H1 (cell line): Measurements from ENCODE around the gene LCN12. TPM values are rescaled to one million over a fixed set of nuclear protein-coding genes. Genes with fewer than 3 reads are reported as not detected.

Experiments
- CTCF ChIA-PET: fragments of 300-600 bp; sonication (Branson Sonifier 250); formaldehyde crosslinking; loops from one replicate; lab custom pipeline; 2021; ENCODE audit not compliant: partially characterized antibody; lab: Charles Lee
- POLR2A ChIA-PET: fragments of 300-600 bp; sonication (Branson Sonifier 250); formaldehyde crosslinking; loops from one replicate; lab custom pipeline; 2021; ENCODE audit warnings: inconsistent platforms; ENCODE audit not compliant: partially characterized antibody; lab: Charles Lee
- DNase-seq, 2 experiments: peaks; one replicate each; pipeline versions ENCODE4 v3.0.0 to v3.0.0-alpha.2; 2010 to 2022; ENCODE audit warnings: low spot score in 2 of 2, low read depth in 1 of 2, mixed read lengths in 1 of 2
- FAIRE-seq: peaks from 2 replicates; lab custom pipeline; 2011; peaks lifted over from hg19 to GRCh38; lab: Jason Lieb, UNC
- H2AFZ ChIP-seq: 2 replicates; pipeline ENCODE4 v1.8.1; 2012; ENCODE audit warnings: low read length, inconsistent platforms
- H2AK5ac ChIP-seq: 2 replicates; pipeline ENCODE4 v1.6.1; 2013; ENCODE audit warnings: low read depth, low read length
- H2BK120ac ChIP-seq: replicated peaks from 2 replicates; pipeline ENCODE3; 2013; ENCODE audit warnings: low read depth, low read length, inconsistent platforms
- H2BK12ac ChIP-seq: 2 replicates; pipeline ENCODE4 v1.6.1; 2013; ENCODE audit warnings: low read depth, low read length
- H2BK15ac ChIP-seq: 2 replicates; pipeline ENCODE4 v1.6.1; 2013; ENCODE audit warnings: low read length
- H2BK20ac ChIP-seq: 2 replicates; pipeline ENCODE4 v1.6.1; 2013; ENCODE audit warnings: low read length
- H2BK5ac ChIP-seq: 2 replicates; pipeline ENCODE4 v1.6.1; 2013; ENCODE audit warnings: low read depth, low read length
- H3K14ac ChIP-seq: 2 replicates; pipeline ENCODE4 v1.6.1; 2013; ENCODE audit warnings: inconsistent platforms; ENCODE audit not compliant: insufficient read length
- H3K18ac ChIP-seq: 2 replicates; pipeline ENCODE4 v1.6.1; 2013; ENCODE audit warnings: low read length; ENCODE audit errors: extremely low read depth
- H3K23ac ChIP-seq: 2 replicates; pipeline ENCODE4 v1.6.1; 2013; ENCODE audit warnings: inconsistent platforms; ENCODE audit not compliant: insufficient read length
- H3K23me2 ChIP-seq: 2 replicates; pipeline ENCODE4 v1.6.1; 2013; ENCODE audit warnings: low read depth, low read length
- H3K27ac ChIP-seq: 2 replicates; pipeline ENCODE4 v1.6.1; 2011; ENCODE audit warnings: low read depth, low read length, inconsistent platforms
- H3K27me3 ChIP-seq, 4 experiments: replicated peaks in 1 of 4; 1 replicate in 1 of 4; 2 replicates in 3 of 4; pipeline versions ENCODE4 v1.6.1 to v1.8.1; 2011 to 2013; ENCODE audit warnings: low read length in 3 of 4, mild to moderate bottlenecking in 3 of 4, inconsistent platforms in 2 of 4, mixed read lengths in 2 of 4, moderate library complexity in 1 of 4; ENCODE audit not compliant: control insufficient read depth in 3 of 4, insufficient read depth in 3 of 4; ENCODE audit errors: extremely low read depth in 1 of 4
- H3K36me3 ChIP-seq, 4 experiments: 2 replicates each; pipeline versions ENCODE4 v1.6.1 to v1.8.1; 2011 to 2013; ENCODE audit warnings: mild to moderate bottlenecking in 4 of 4, low read length in 3 of 4, moderate library complexity in 2 of 4, control low read depth in 1 of 4, inconsistent platforms in 1 of 4; ENCODE audit not compliant: insufficient read depth in 4 of 4, control insufficient read depth in 2 of 4
- H3K4ac ChIP-seq: replicated peaks from 2 replicates; pipeline ENCODE3; 2013; ENCODE audit warnings: low read length, low read depth, mixed read lengths, inconsistent platforms; ENCODE audit not compliant: insufficient read length
- H3K4me1 ChIP-seq, 4 experiments: replicated peaks in 1 of 4; 1 replicate in 1 of 4; 2 replicates in 3 of 4; pipeline versions ENCODE4 v1.6.1 to v1.8.1; 2011 to 2013; ENCODE audit warnings: low read length in 3 of 4, inconsistent platforms in 2 of 4, mixed read lengths in 1 of 4; ENCODE audit not compliant: insufficient read depth in 4 of 4, control insufficient read depth in 3 of 4
- H3K4me2 ChIP-seq, 2 experiments: 2 replicates each; pipeline versions ENCODE4 v1.6.1 to v1.8.1; 2011 to 2013; ENCODE audit warnings: low read depth in 2 of 2, low read length in 2 of 2, control low read depth in 1 of 2, inconsistent platforms in 1 of 2, mild to moderate bottlenecking in 1 of 2; ENCODE audit not compliant: insufficient read depth in 1 of 2
- H3K4me3 ChIP-seq, 4 experiments: fragments of 200-600, 300-600 bp in 1 of 4; sonication (generic), shearing (Covaris generic), sonication (Bioruptor Twin) in 1 of 4; 2 replicates each; pipeline versions ENCODE4 v1.5.1 to v1.8.1; 2011 to 2016; ENCODE audit warnings: low read length in 4 of 4, low read depth in 3 of 4, control low read depth in 2 of 4, inconsistent platforms in 2 of 4, mild to moderate bottlenecking in 2 of 4, mixed read lengths in 1 of 4, moderate library complexity in 1 of 4; ENCODE audit not compliant: insufficient read depth in 2 of 4; ENCODE audit errors: extremely low read depth in 1 of 4
- H3K56ac ChIP-seq: replicated peaks from 2 replicates; pipeline ENCODE3; 2013; ENCODE audit warnings: low read depth, mild to moderate bottlenecking, mixed read lengths, low read length, inconsistent platforms; ENCODE audit not compliant: insufficient read length
- H3K79me1 ChIP-seq: 2 replicates; pipeline ENCODE4 v1.6.1; 2013; ENCODE audit warnings: low read depth, low read length, control low read depth
- H3K79me2 ChIP-seq, 2 experiments: 2 replicates each; pipeline versions ENCODE4 v1.6.1 to v1.8.1; 2012 to 2013; ENCODE audit warnings: low read length in 2 of 2, mild to moderate bottlenecking in 2 of 2, inconsistent platforms in 1 of 2; ENCODE audit not compliant: insufficient read depth in 2 of 2, control insufficient read depth in 1 of 2
- H3K9ac ChIP-seq, 4 experiments: replicated peaks in 1 of 4; 1 replicate in 1 of 4; 2 replicates in 3 of 4; pipeline versions ENCODE4 v1.6.1 to v1.8.1; 2011 to 2013; ENCODE audit warnings: low read depth in 3 of 4, low read length in 3 of 4, control low read depth in 2 of 4, mild to moderate bottlenecking in 2 of 4, moderate library complexity in 2 of 4, inconsistent platforms in 1 of 4; ENCODE audit errors: extremely low read depth in 1 of 4
- H3K9me3 ChIP-seq, 2 experiments: 2 replicates each; pipeline versions ENCODE4 v1.6.1 to v1.8.1; 2012 to 2013; ENCODE audit warnings: mild to moderate bottlenecking in 2 of 2, moderate library complexity in 2 of 2, control low read depth in 1 of 2, inconsistent platforms in 1 of 2, low read depth in 1 of 2, low read length in 1 of 2, mixed read lengths in 1 of 2; ENCODE audit not compliant: insufficient read depth in 2 of 2
- H4K20me1 ChIP-seq, 2 experiments: replicated peaks in 1 of 2; 2 replicates each; pipeline versions ENCODE3 to v1.8.1; 2011 to 2013; ENCODE audit warnings: inconsistent platforms in 2 of 2, low read length in 2 of 2, mild to moderate bottlenecking in 1 of 2; ENCODE audit not compliant: insufficient read depth in 2 of 2, control insufficient read depth in 1 of 2
- H4K5ac ChIP-seq: 2 replicates; pipeline ENCODE4 v1.6.1; 2013; ENCODE audit warnings: low read length, low read depth, mixed read lengths, inconsistent platforms; ENCODE audit not compliant: insufficient read length
- H4K8ac ChIP-seq: 2 replicates; pipeline ENCODE4 v1.8.0; 2013; ENCODE audit warnings: mild to moderate bottlenecking, moderate library complexity, low read length, inconsistent platforms; ENCODE audit not compliant: insufficient read depth; ENCODE audit errors: extremely low read depth
- H4K91ac ChIP-seq: replicated peaks from 2 replicates; pipeline ENCODE3; 2013; ENCODE audit warnings: low read length, mixed read lengths, inconsistent platforms; ENCODE audit not compliant: insufficient read length
- FOSL1 ChIP-seq: IDR thresholded peaks from 2 replicates; pipeline ENCODE4 v1.6.1; 2011; ENCODE audit warnings: mild to moderate bottlenecking, low read depth, low read length, moderate library complexity; ENCODE audit not compliant: insufficient read depth
- KDM4A ChIP-seq: IDR thresholded peaks from one replicate; pipeline ENCODE4 v1.7.1; 2012; ENCODE audit warnings: low read depth, mild to moderate bottlenecking, moderate library complexity, low read length, inconsistent platforms; ENCODE audit not compliant: severe bottlenecking
- MAFK ChIP-seq: IDR thresholded peaks from 2 replicates; pipeline ENCODE4 v1.6.1; 2012; ENCODE audit warnings: low read depth, mild to moderate bottlenecking, improper control_type of control experiment, low read length
- SIN3A ChIP-seq, 2 experiments: IDR thresholded peaks in 1 of 2; conservative IDR thresholded peaks in 1 of 2; 2 replicates each; pipeline ENCODE4 v1.6.1; 2011 to 2012; ENCODE audit warnings: low read length in 2 of 2, improper control_type of control experiment in 1 of 2, low read depth in 1 of 2, mild to moderate bottlenecking in 1 of 2
- WGBS, 2 experiments: shearing (Covaris generic) in 1 of 2; methylation state at CpG; one replicate each; pipeline versions ENCODE4 v1.1.6 to v1.1.7; 2013 to 2015; ENCODE audit warnings: low lambda C conversion rate in 2 of 2, mixed read lengths in 2 of 2, inconsistent platforms in 1 of 2, low coverage in 1 of 2, missing lambda C conversion rate in 1 of 2; ENCODE audit not compliant: insufficient replicate concordance in 2 of 2, insufficient coverage in 1 of 2, insufficient read length in 1 of 2; ENCODE audit errors: extremely low coverage in 1 of 2, missing lambda C conversion rate in 1 of 2; 5-methylcytosine and 5-hydroxymethylcytosine counted together
- polyA plus RNA-seq, 7 experiments: library from polyadenylated mRNA; depleted of rRNA in 3 of 7; stranded (reverse) in 5 of 7; unstranded in 2 of 7; fragments of >200 nt in 5 of 7; fragments of 200-250 nt in 2 of 7; gene quantifications; 1 replicate in 5 of 7; 2 replicates in 1 of 7; 4 replicates in 1 of 7; pipeline versions ENCODE4 v1.2.1 to v1.2.3, GENCODE V29; 2011 to 2013; ENCODE audit warnings: missing spikeins in 2 of 7, mixed read lengths in 2 of 7
- total RNA-seq: library from RNA; stranded (reverse); fragmentation: NEBNext Ultra II Directional; extraction: Animal tissue kit (Norgen Biotek cat#: 25700); gene quantifications from 2 replicates; pipeline ENCODE4 v1.2.1, GENCODE V29; 2021
- TF ChIP-seq, protein P1 (sequence below): IDR thresholded peaks from 2 replicates; pipeline ENCODE4 v1.6.1; 2011; ENCODE audit warnings: low read length, improper control_type of control experiment

Gene LCN12
- total and polyA plus RNA-seq, 2 of the 8 experiments (the other 6 are each of a cell fraction or from before 2014, with no cell fraction given): 1.1 to 1.7 TPM

DNA sequence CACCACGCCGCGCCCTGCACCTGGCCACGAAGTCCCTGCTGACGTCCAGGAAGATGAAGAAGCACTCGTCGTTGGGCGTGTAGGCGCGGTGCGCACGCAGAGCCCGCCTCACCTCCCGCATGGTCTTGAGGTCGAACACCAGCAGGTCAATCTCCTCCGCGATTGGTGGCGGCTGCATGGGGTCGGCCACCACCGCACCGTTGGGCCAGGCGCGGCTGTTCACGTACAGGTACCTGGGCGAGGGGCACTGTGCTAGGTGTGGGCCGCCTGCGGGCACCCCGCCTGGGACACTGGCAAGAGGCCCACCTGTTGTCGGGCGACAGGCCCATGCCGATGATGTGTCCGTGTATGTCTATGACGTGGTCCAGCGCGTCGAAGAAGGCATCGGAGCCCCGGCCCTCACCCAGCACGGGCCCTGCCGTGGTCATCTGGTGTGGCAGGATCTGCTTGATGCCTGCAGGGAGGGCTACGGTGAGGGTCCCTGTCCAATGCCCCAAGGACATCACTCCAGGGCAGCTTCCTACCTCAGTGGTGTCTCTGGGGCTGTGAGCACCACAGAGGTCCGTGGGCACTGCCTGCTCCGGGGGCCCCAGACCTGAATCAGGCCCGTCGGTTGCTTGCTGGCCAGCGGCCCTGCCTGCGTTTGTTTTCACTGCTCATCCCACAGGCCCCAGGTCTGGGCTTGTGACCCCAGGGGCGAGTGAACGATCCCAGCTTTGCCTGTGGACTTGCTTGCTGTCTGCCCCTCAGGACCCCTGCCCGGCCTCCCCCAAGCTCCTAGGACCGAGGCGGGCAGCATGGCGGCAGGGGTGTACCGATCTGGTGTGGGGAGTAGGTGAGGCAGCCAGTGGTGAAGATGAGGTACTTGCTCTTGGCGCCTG, 10.6 kb upstream of the LCN12 start:
- ChIA-PET CTCF (no interaction called here), POLR2A (interaction anchor here (0.7 to 1.0 kb wide), 3 partner anchors 11 to 82 kb away, joined by 3 to 4 read pairs (median 3); no protein-coding TSS in a partner anchor)
- peaks cover 0 to 3% of the 10 kb centered on the region in 2 experiments; a peak in 1 of 4 replicates for H3K79me2 ChIP-seq
- H2BK20ac ChIP-seq: no peak overlapping the region
- TF ChIP-seq, protein P1, sequence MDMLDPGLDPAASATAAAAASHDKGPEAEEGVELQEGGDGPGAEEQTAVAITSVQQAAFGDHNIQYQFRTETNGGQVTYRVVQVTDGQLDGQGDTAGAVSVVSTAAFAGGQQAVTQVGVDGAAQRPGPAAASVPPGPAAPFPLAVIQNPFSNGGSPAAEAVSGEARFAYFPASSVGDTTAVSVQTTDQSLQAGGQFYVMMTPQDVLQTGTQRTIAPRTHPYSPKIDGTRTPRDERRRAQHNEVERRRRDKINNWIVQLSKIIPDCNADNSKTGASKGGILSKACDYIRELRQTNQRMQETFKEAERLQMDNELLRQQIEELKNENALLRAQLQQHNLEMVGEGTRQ: no peak
- TF ChIP-seq MAFK (no peak), KDM4A (no peak), FOSL1 (no peak), SIN3A (conservative IDR thresholded peaks at IDR 0.05 in 1 of 2, IDR thresholded peaks at IDR 0.05 in 1 of 2; ENCODE audit: low read depth in 1 of 2, low read length in 2 of 2) (no peak)
- H2BK120ac ChIP-seq: no peak overlapping the region
- no peaks in the 10 kb centered on the region for H3K27me3 ChIP-seq
- no peak overlapping the region for H4K8ac ChIP-seq
- peaks cover 0 to 11% (median 7%) of the 10 kb centered on the region in 4 experiments; a peak in 5 of 7 replicates for H3K4me1 ChIP-seq
- H3K36me3 ChIP-seq: peaks cover 12 to 34% (median 16%) of the 10 kb centered on the region in 4 experiments; a peak in 7 of 8 replicates
- no peak overlapping the region for H3K14ac ChIP-seq
- no peak overlapping the region for H3K4ac ChIP-seq
- DNase-seq (no peak), FAIRE-seq (no peak)
- no peak overlapping the region for H2BK15ac ChIP-seq
- H3K9ac ChIP-seq: no peak overlapping the region
- H3K4me2 ChIP-seq: no peak overlapping the region
- no peaks in the 10 kb centered on the region for H3K9me3 ChIP-seq
- peaks cover 7 to 32% of the 10 kb centered on the region in 2 experiments for H4K20me1 ChIP-seq
- 93% methylated on average over 43 of the region's 55 CpGs; no CpG with 5 or more reads in 1 of the 2 experiments for WGBS, 2 experiments
- H3K56ac ChIP-seq: no peak overlapping the region
- no peak overlapping the region for H3K4me3 ChIP-seq
- no peaks in the 10 kb centered on the region; the same call in 1 of the 2 replicates for H3K79me1 ChIP-seq
- H4K5ac ChIP-seq: no peak overlapping the region
- H2BK12ac ChIP-seq: no peak overlapping the region
- no peak overlapping the region for H3K23ac ChIP-seq
- H2AK5ac ChIP-seq: no peak overlapping the region
- no peak overlapping the region for H3K18ac ChIP-seq
- no peak overlapping the region for H2AFZ ChIP-seq
- H3K23me2 ChIP-seq: peaks cover 5% of the 10 kb centered on the region; the same call in 1 of the 2 replicates
- no peak overlapping the region for H4K91ac ChIP-seq
- H3K27ac ChIP-seq: no peak overlapping the region
- no peak overlapping the region for H2BK5ac ChIP-seq
